Occipital lobe (tissue), 3 donors: ENCODE results near the gene ETF1. TPM values are rescaled to one million over a fixed set of nuclear protein-coding genes. Genes with fewer than 3 reads are reported as not detected.

ENCODE experiments used
- DNase-seq: peaks from one replicate; lab custom pipeline; 2025; lab: John Stamatoyannopoulos, UW
- small RNA-seq: library from RNA; depleted of rRNA; stranded (forward); fragments of <200 nt; gene quantifications from one replicate; pipeline ENCODE3, GENCODE V24; 2014
- total RNA-seq: library from RNA; depleted of rRNA; stranded (reverse); fragments of >200 nt; gene quantifications from one replicate; pipeline ENCODE4 v1.2.3, GENCODE V29; 2014

Gene ETF1
- total RNA-seq, 1 donor from 2014 or later, result 63.3 TPM

DNA sequence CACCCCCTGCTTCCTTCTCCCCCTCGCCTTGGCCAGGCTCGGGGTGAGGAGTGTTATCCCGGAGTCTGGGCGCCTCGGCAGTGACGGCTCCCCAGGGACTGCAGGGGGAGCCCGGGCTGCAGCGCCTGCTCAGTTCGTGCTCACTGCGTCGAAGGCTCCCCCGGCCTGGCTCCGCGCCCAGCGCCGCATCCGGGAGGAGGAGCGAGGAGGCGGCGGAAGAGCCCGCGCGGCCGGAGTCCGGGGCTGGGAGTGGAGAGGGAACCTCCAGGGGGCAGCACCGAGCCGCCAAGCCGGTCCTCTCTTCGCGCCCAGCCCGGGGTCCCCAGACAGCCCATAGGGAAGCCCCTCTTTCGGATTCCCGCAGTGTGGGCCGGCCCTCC lies 79.0 kb downstream of the ETF1 start:
- peak; percentile 90 for DNase-seq

GRCh38 chr5:138463419-138464007 lies 79.5 kb downstream of the ETF1 start:
- no peak for DNase-seq

GRCh38 chr5:138461343-138462125 lies 81.5 kb downstream of the ETF1 start:
- peak; percentile 30 for DNase-seq

DNA sequence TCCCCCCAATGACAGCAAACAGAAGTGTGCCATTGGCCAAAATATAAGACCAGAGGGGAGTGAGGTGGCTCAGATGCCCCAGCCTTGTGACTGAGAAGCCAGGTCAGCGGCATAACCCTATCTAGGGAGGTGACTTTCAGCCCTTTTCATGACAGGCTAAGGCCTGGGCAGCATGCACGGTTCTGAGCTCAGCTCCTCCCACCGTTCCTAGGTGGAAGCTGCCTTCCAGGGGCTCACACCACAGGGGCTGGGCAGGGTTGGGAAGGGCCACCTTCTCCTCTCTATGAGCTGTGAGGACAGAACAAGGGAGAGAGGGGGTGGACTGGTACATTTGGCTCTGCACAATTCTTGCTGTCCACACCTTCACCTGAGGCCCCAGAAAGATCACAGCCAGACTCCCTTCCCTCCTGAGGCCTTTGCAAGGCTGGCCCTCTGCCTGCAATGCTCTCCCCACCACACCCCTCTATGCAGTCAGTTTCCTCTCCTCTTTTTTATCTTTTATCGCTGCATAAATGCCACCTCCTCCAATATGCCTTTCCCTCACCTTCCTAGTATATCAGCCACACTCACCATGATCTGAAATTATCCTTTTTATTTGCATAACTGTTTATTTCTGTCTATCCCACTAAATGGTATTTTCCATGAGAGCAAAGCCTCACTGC lies 82.9 kb downstream of the ETF1 start:
- DNase-seq, result no peak

DNA sequence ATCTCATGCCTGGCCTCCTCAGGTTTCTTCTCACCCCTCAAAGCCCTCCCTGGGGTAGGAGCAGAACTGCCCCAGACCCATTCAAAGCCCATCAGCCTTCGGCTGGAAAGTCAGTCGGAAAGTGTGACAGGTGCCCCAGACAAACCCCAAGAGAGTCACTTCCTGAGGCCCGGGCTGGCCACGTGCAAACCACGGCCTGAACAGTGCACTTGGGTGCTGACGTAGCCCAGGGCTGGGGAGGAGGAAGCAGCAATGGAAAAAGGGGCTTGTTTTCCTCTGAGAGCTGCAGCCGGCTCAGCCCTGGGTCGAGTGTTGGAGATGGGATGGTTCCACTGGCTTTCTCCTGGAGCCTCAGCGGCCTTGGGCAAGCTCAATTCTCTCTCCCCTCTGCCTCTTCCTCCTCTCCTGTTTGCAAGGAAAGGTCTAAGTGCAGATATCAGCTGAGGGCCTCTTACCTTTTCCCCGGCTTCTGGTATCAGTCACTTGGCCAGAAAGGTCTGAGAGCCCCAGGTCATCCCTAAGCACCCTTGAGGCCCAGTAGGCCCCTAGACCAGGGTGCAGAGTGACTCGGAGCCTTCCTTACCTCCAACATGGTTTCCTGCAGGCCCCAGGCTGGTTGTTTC lies 83.6 kb downstream of the ETF1 start:
- DNase-seq, result no peak

- no peak for DNase-seq
These were observed 84.2 kb downstream of the ETF1 start for GRCh38 chr5:138458856-138459255.

DNA sequence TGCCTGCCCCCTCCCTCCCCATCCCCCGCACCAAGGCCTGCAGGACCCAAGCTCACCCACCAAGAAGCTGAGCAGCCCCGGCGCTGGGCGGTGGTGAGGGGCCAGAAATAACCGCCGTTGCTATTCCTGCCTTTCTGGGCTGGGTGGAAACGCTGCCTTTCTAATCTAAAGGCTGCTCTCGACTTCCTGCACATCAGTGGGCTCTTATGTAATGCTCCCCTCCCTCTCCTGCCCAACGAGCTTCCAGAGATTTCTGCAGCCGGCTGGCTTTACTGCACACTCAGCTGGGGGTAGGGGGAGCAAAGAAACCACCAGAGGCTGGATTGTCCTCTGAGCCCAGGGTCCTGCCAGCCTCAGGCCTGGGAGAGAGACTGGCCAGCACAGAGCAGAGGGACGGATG lies 84.7 kb downstream of the ETF1 start:
- peak; percentile 48 for DNase-seq

DNA sequence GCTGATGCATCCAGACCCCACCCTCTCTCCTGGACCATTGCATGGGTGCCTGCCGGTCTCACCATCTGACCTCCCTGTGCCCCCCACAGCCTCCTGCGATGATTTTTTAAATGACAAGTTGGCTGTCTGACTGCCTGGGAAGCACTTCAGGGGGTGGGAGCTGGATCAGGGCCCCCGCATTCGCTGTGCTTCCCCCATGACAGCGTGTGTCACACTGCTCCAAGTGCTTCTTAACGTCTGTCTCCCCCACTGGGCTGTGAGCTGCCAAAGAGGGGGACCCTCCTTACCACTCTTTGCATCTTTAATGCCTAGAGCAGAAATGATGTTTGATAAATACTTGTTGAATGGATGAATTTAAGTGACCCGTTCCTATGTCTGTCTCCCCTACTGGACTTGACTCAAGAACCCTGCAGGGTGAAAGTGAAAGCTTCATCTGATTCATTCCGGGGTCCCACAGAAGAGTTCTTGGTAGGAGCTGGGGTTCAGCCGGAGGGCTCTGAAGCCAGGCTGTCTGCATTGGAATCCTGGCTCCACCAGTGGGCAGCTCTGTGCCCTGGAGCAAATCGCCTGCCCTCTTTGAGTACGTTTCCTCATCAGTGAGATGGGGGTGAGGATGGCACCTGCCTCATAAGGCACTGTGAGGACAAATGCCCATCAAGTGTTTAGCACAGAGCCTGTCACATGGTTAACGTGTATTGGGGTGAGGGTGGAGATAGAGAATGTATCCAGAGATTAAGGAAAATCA lies 85.3 kb downstream of the ETF1 start:
- no peak for DNase-seq

Small RNA genes lying within 50 kb of the gene (small RNA-seq; reads per million reads assigned to genes)
- 9.8 reads per million, percentile 92 among the genes with 10 or more reads in this experiment for gene RF00154
- gene SNORD63, result 118 reads per million, percentile 96 among the genes with 10 or more reads in this experiment

Other genes with a start within 250 kb of the ETF1 start
- gene CDC25C, start 211.4 kb downstream of the ETF1 start, total RNA-seq, result 2.3 TPM
- 26.4 TPM for gene FAM53C, start 205.0 kb downstream of the ETF1 start, total RNA-seq
- gene KDM3B, start 190.6 kb downstream of the ETF1 start, total RNA-seq, result 84.1 TPM
- gene REEP2, start 104.2 kb downstream of the ETF1 start, total RNA-seq, result 71.0 TPM
- 2.8 TPM for gene EGR1, start 77.8 kb downstream of the ETF1 start, total RNA-seq
- 206 TPM for gene HSPA9, start 32.2 kb upstream of the ETF1 start, total RNA-seq
- gene CTNNA1, start 210.2 kb upstream of the ETF1 start, total RNA-seq, result 216 TPM